Upper lobe of left lung (tissue), 4 donors: Measurements from ENCODE around the gene PARD3B.

Source experiments
- EP300 ChIP-seq, 4 donors: sonication (generic); formaldehyde crosslinking; IDR thresholded peaks; one replicate each; pipeline ENCODE4 v1.5.1; 2017; ENCODE audit warnings: antibody characterized with exemption in 4 of 4, control low read depth in 2 of 4
- POLR2A ChIP-seq, 4 donors: fragments of 450-650 bp; IDR thresholded peaks; one replicate each; pipeline ENCODE4 v1.5.1; 2016 to 2017; ENCODE audit warnings: antibody characterized with exemption in 4 of 4, mild to moderate bottlenecking in 2 of 4
- POLR2AphosphoS5 ChIP-seq, 2 donors: sonication (generic); formaldehyde crosslinking; IDR thresholded peaks; one replicate each; pipeline ENCODE4 v1.5.1; 2017; ENCODE audit warnings: antibody characterized with exemption in 2 of 2
- TF ChIP-seq, protein P1 (sequence below), 6 experiments: fragments of 450-650 bp in 4 of 6; fragments of 200-600 bp in 2 of 6; sonication (generic) in 2 of 6; IDR thresholded peaks; one replicate each; pipeline ENCODE4 v1.5.1; 2016 to 2019; ENCODE audit warnings: antibody characterized with exemption in 6 of 6

- TF ChIP-seq POLR2AphosphoS5 (IDR thresholded peaks at IDR 0.05) (no peak), POLR2A (IDR thresholded peaks at IDR 0.05) (no peak), EP300 (IDR thresholded peaks at IDR 0.05) (no peak)
- TF ChIP-seq, protein P1, sequence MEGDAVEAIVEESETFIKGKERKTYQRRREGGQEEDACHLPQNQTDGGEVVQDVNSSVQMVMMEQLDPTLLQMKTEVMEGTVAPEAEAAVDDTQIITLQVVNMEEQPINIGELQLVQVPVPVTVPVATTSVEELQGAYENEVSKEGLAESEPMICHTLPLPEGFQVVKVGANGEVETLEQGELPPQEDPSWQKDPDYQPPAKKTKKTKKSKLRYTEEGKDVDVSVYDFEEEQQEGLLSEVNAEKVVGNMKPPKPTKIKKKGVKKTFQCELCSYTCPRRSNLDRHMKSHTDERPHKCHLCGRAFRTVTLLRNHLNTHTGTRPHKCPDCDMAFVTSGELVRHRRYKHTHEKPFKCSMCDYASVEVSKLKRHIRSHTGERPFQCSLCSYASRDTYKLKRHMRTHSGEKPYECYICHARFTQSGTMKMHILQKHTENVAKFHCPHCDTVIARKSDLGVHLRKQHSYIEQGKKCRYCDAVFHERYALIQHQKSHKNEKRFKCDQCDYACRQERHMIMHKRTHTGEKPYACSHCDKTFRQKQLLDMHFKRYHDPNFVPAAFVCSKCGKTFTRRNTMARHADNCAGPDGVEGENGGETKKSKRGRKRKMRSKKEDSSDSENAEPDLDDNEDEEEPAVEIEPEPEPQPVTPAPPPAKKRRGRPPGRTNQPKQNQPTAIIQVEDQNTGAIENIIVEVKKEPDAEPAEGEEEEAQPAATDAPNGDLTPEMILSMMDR (IDR thresholded peaks at IDR 0.05) = no peak
These were observed 31.2 kb downstream of the PARD3B start for GRCh38 chr2:204576362-204576979.
